Measurements from ENCODE around the gene PTPRQ.

- TF ChIP-seq CTCF (IDR thresholded peaks at IDR 0.05) (no peak), POLR2AphosphoS5 (IDR thresholded peaks at IDR 0.05) (no peak)
Observed at GRCh38 chr12:80442426-80443222, 1.4 kb upstream of the PTPRQ start.

Data from suprapubic skin (tissue), 3 donors.